ENCODE results near the gene BYSL.
A peak's percentile ranks its signal among the peaks of the same experiment; 100 is the strongest.
"Not testable (repeated sequence)": the region's sequence is repeated elsewhere in the genome, so short reads cannot be mapped to it uniquely, and the experiment has no call there.

Gene BYSL

GRCh38 chr6:41939848-41940758, 18.8 kb downstream of the BYSL start:
- no peaks in the 10 kb centered on the region for H3K27me3 Mint-ChIP-seq
- H3K27ac Mint-ChIP-seq = peak overlapping the region; percentile 95
- H3K36me3 Mint-ChIP-seq (ENCODE audit: insufficient read depth) = peaks cover 63% of the 10 kb centered on the region
- ATAC-seq (replicated peaks) (no peak), DNase-seq (no peak)
- no peaks in the 10 kb centered on the region for H3K9me3 Mint-ChIP-seq
- peak overlapping the region; percentile 96 to 97 for H3K4me3 Mint-ChIP-seq
- peaks cover 59 to 68% of the 10 kb centered on the region in 2 donors for H3K4me1 Mint-ChIP-seq (ENCODE audit: low read depth in 2 of 2)

GRCh38 chr6:41940759-41941279, 19.5 kb downstream of the BYSL start:
- H3K27me3 Mint-ChIP-seq = no peaks in the 10 kb centered on the region
- ATAC-seq (replicated peaks) (no peak), DNase-seq (peak; percentile 34 to 47 (median 37))
- H3K4me1 Mint-ChIP-seq (ENCODE audit: low read depth in 2 of 2) = peaks cover 52 to 63% of the 10 kb centered on the region in 2 donors
- H3K27ac Mint-ChIP-seq = peak overlapping the region; percentile 95
- H3K36me3 Mint-ChIP-seq (ENCODE audit: insufficient read depth) = peaks cover 61% of the 10 kb centered on the region
- no peaks in the 10 kb centered on the region for H3K9me3 Mint-ChIP-seq
- H3K4me3 Mint-ChIP-seq = peak overlapping the region; percentile 96 to 97

- peaks cover 45 to 60% of the 10 kb centered on the region in 2 donors for H3K4me1 Mint-ChIP-seq (ENCODE audit: low read depth in 2 of 2)
- no peaks in the 10 kb centered on the region for H3K27me3 Mint-ChIP-seq
- ATAC-seq (replicated peaks) = peak; percentile 77
Measured at GRCh38 chr6:41941280-41942066, 20.2 kb downstream of the BYSL start, which contains the start of gene CCND3. TSS of gene CCND3 (minus strand) at chr6:41941808. CDS start at chr6:41941649, 159 bp downstream.

GRCh38 chr6:41942067-41942851, 21.0 kb downstream of the BYSL start:
- Mint-ChIP-seq H3K27ac (peak overlapping the region; percentile 73 to 94), H3K4me1 (ENCODE audit: low read depth in 2 of 2) (peaks cover 40 to 56% of the 10 kb centered on the region in 2 donors), H3K4me3 (peak overlapping the region; percentile 96 to 97), H3K9me3 (no peaks in the 10 kb centered on the region), H3K36me3 (ENCODE audit: insufficient read depth) (peaks cover 53% of the 10 kb centered on the region), H3K27me3 (no peaks in the 10 kb centered on the region)
- no peak for DNase-seq
- peak; percentile 25 for ATAC-seq (replicated peaks)

More at GRCh38 chr6:41941280-41942066, 20.2 kb downstream of the BYSL start, which contains the start of gene CCND3:
- peaks cover 58% of the 10 kb centered on the region for H3K36me3 Mint-ChIP-seq (ENCODE audit: insufficient read depth)
- peak within 1 kb of the TSS; percentile 96 to 97 for H3K4me3 Mint-ChIP-seq
- H3K27ac Mint-ChIP-seq = peak within 1 kb of the TSS; percentile 95
- no peaks in the 10 kb centered on the region for H3K9me3 Mint-ChIP-seq
- DNase-seq = peak; percentile 71 to 80 (median 79)

- DNase-seq; H3K27me3 Mint-ChIP-seq; H3K9me3 Mint-ChIP-seq; ATAC-seq (replicated peaks): not testable (repeated sequence)
- Mint-ChIP-seq H3K4me1 (ENCODE audit: low read depth in 2 of 2) (peaks cover 40 to 56% of the 10 kb centered on the region in 2 donors), H3K27ac (peak overlapping the region in 1 of 2 donors; percentile 94), H3K36me3 (ENCODE audit: insufficient read depth) (peaks cover 47% of the 10 kb centered on the region), H3K4me3 (peak overlapping the region; percentile 96 to 97)
Measured at GRCh38 chr6:41942882-41943281, 21.6 kb downstream of the BYSL start.

GRCh38 chr6:41943456-41943855, 22.2 kb downstream of the BYSL start:
- H3K4me3 Mint-ChIP-seq = no peak overlapping the region

GRCh38 chr6:41947581-41948220, 26.4 kb downstream of the BYSL start:
- ATAC-seq (replicated peaks) = no peak
- no peaks in the 10 kb centered on the region for H3K9me3 Mint-ChIP-seq
- H3K4me3 Mint-ChIP-seq = no peak overlapping the region
- H3K27ac Mint-ChIP-seq = peak overlapping the region; percentile 50 to 71
- H3K4me1 Mint-ChIP-seq (ENCODE audit: low read depth in 2 of 2) = peaks cover 24 to 39% of the 10 kb centered on the region in 2 donors
- H3K27me3 Mint-ChIP-seq = no peaks in the 10 kb centered on the region
- peaks cover 20% of the 10 kb centered on the region for H3K36me3 Mint-ChIP-seq (ENCODE audit: insufficient read depth)
- DNase-seq = no peak

More at GRCh38 chr6:41943456-41943855, 22.2 kb downstream of the BYSL start:
- H3K36me3 Mint-ChIP-seq (ENCODE audit: insufficient read depth) = peaks cover 47% of the 10 kb centered on the region
- H3K9me3 Mint-ChIP-seq = no peaks in the 10 kb centered on the region
- H3K4me1 Mint-ChIP-seq (ENCODE audit: low read depth in 2 of 2) = peaks cover 41 to 54% of the 10 kb centered on the region in 2 donors
- DNase-seq (no peak), ATAC-seq (replicated peaks) (no peak)
- no peaks in the 10 kb centered on the region for H3K27me3 Mint-ChIP-seq
- H3K27ac Mint-ChIP-seq = no peak overlapping the region

GRCh38 chr6:41954668-41955067, 33.4 kb downstream of the BYSL start:
- H3K36me3 Mint-ChIP-seq (ENCODE audit: insufficient read depth) = peaks cover 48% of the 10 kb centered on the region
- H3K27ac Mint-ChIP-seq = peak overlapping the region; percentile 20 to 84
- no peak overlapping the region for H3K4me3 Mint-ChIP-seq
- no peaks in the 10 kb centered on the region for H3K9me3 Mint-ChIP-seq
- peaks cover 29 to 56% of the 10 kb centered on the region in 2 donors for H3K4me1 Mint-ChIP-seq (ENCODE audit: low read depth in 2 of 2)
- no peaks in the 10 kb centered on the region for H3K27me3 Mint-ChIP-seq
- no peak for DNase-seq
- ATAC-seq (replicated peaks) = no peak

- H3K36me3 Mint-ChIP-seq (ENCODE audit: insufficient read depth) = peaks cover 48% of the 10 kb centered on the region
Measured at GRCh38 chr6:41955412-41955811, 34.1 kb downstream of the BYSL start.

GRCh38 chr6:41957117-41957516, 35.8 kb downstream of the BYSL start:
- H3K4me3 Mint-ChIP-seq = no peak overlapping the region
- peak overlapping the region; percentile 49 to 67 for H3K27ac Mint-ChIP-seq

More at GRCh38 chr6:41955412-41955811, 34.1 kb downstream of the BYSL start:
- no peak for DNase-seq
- peak overlapping the region in 1 of 2 donors; percentile 84 for H3K27ac Mint-ChIP-seq
- no peaks in the 10 kb centered on the region for H3K9me3 Mint-ChIP-seq
- no peak overlapping the region for H3K4me3 Mint-ChIP-seq
- no peaks in the 10 kb centered on the region for H3K27me3 Mint-ChIP-seq
- no peak for ATAC-seq (replicated peaks)
- H3K4me1 Mint-ChIP-seq (ENCODE audit: low read depth in 2 of 2) = peaks cover 29 to 57% of the 10 kb centered on the region in 2 donors

GRCh38 chr6:41958022-41958856, 36.9 kb downstream of the BYSL start:
- peaks cover 41% of the 10 kb centered on the region for H3K36me3 Mint-ChIP-seq (ENCODE audit: insufficient read depth)
- no peaks in the 10 kb centered on the region for H3K27me3 Mint-ChIP-seq
- H3K4me1 Mint-ChIP-seq (ENCODE audit: low read depth in 2 of 2) = peaks cover 41 to 68% of the 10 kb centered on the region in 2 donors
- H3K4me3 Mint-ChIP-seq = peak overlapping the region; percentile 19 to 23
- H3K27ac Mint-ChIP-seq = peak overlapping the region; percentile 71 to 80
- DNase-seq (no peak), ATAC-seq (replicated peaks) (no peak)
- no peaks in the 10 kb centered on the region for H3K9me3 Mint-ChIP-seq

More at GRCh38 chr6:41957117-41957516, 35.8 kb downstream of the BYSL start:
- Mint-ChIP-seq H3K27me3 (no peaks in the 10 kb centered on the region), H3K36me3 (ENCODE audit: insufficient read depth) (peaks cover 43% of the 10 kb centered on the region), H3K4me1 (ENCODE audit: low read depth in 2 of 2) (peaks cover 37 to 64% of the 10 kb centered on the region in 2 donors), H3K9me3 (no peaks in the 10 kb centered on the region)
- ATAC-seq (replicated peaks) = no peak
- DNase-seq = no peak

Measured in effector memory CD8-positive, alpha-beta T cell (primary cell).